Hepatocyte (in vitro differentiated cells): ENCODE measurements around the gene PLPP4. TPM values are rescaled to one million over a fixed set of nuclear protein-coding genes. Genes with fewer than 3 reads are reported as not detected.

Experiments used
- DNase-seq: peaks from one replicate; pipeline ENCODE4 v3.0.0-alpha.2; 2016; ENCODE audit warnings: low spot score
- H2AFZ ChIP-seq: fragments of 200-600 bp; sonication (generic); 2 replicates; pipeline ENCODE4 v1.6.0; 2016; ENCODE audit warnings: antibody characterized with exemption, mild to moderate bottlenecking
- H3K27ac ChIP-seq: fragments of 200-600 bp; sonication (generic); 2 replicates; pipeline ENCODE4 v1.5.1; 2016; ENCODE audit warnings: mild to moderate bottlenecking
- H3K27me3 ChIP-seq: fragments of 200-600 bp; sonication (generic); 2 replicates; pipeline ENCODE4 v1.6.1; 2016
- H3K36me3 ChIP-seq: fragments of 200-600 bp; sonication (generic); replicated peaks from 2 replicates; pipeline ENCODE4 v1.5.1; 2016; ENCODE audit warnings: low read depth; ENCODE audit not compliant: insufficient read depth
- H3K4me1 ChIP-seq: fragments of 200-600 bp; sonication (generic); 2 replicates; pipeline ENCODE4 v1.5.1; 2016; ENCODE audit warnings: mild to moderate bottlenecking, moderate library complexity; ENCODE audit not compliant: insufficient read depth
- H3K4me2 ChIP-seq: fragments of 200-600 bp; sonication (generic); 2 replicates; pipeline ENCODE4 v1.6.0; 2016
- H3K4me3 ChIP-seq: fragments of 200-600 bp; sonication (generic); 2 replicates; pipeline ENCODE4 v1.5.1; 2016; ENCODE audit warnings: mild to moderate bottlenecking
- H3K79me2 ChIP-seq: fragments of 200-600 bp; sonication (generic); 2 replicates; pipeline ENCODE4 v1.6.0; 2017; ENCODE audit warnings: mild to moderate bottlenecking
- H3K9me2 ChIP-seq: fragments of 200-600 bp; sonication (generic); replicated peaks from 2 replicates; pipeline ENCODE4 v1.6.0; 2017; ENCODE audit warnings: mild to moderate bottlenecking; ENCODE audit not compliant: insufficient read depth
- H3K9me3 ChIP-seq: fragments of 200-600 bp; sonication (generic); 2 replicates; pipeline ENCODE4 v1.5.1; 2016; ENCODE audit warnings: low read depth, mild to moderate bottlenecking
- H4K20me1 ChIP-seq: fragments of 200-600 bp; sonication (generic); 2 replicates; pipeline ENCODE4 v1.6.0; 2016; ENCODE audit warnings: mild to moderate bottlenecking; ENCODE audit not compliant: insufficient read depth, poor library complexity, severe bottlenecking
- CTCF ChIP-seq: fragments of 200-600 bp; sonication (generic); IDR thresholded peaks from 2 replicates; pipeline ENCODE4 v1.5.1; 2016; ENCODE audit warnings: antibody characterized with exemption, mild to moderate bottlenecking; ENCODE audit not compliant: poor library complexity
- EZH2 ChIP-seq: fragments of 200-600 bp; sonication (generic); IDR thresholded peaks from 2 replicates; pipeline ENCODE4 v1.6.1; 2016; ENCODE audit warnings: antibody characterized with exemption, mild to moderate bottlenecking, borderline replicate concordance
- EZH2phosphoT487 ChIP-seq: fragments of 200-600 bp; sonication (generic); IDR thresholded peaks from one replicate; pipeline ENCODE4 v1.6.1; 2018; ENCODE audit warnings: antibody characterized with exemption, mild to moderate bottlenecking, low read depth, moderate library complexity; ENCODE audit not compliant: unreplicated experiment, severe bottlenecking
- WGBS: methylation state at CpG from one replicate; pipeline ENCODE4 v1.1.6; 2016; ENCODE audit warnings: low lambda C conversion rate; ENCODE audit errors: missing lambda C conversion rate; 5-methylcytosine and 5-hydroxymethylcytosine counted together
- polyA plus RNA-seq: library from polyadenylated mRNA; unstranded; fragments of >200 nt; fragmentation: Nextera tagmentation; extraction: Ambion mirVana; gene quantifications from 2 replicates; pipeline ENCODE4 v1.2.1, GENCODE V29; 2016
- total RNA-seq: library from RNA; depleted of rRNA; stranded (reverse); fragments of >200 nt; gene quantifications from 2 replicates; pipeline ENCODE4 v1.2.3, GENCODE V29; 2014

Gene PLPP4
- total and polyA plus RNA-seq, 2 experiments from 2014 or later, result 3.4 to 10.8 TPM

- Histone ChIP-seq H3K4me3 (no peak overlapping the region), H3K4me2 (no peak overlapping the region), H3K9me3 (no peaks in the 10 kb centered on the region), H3K79me2 (no peaks in the 10 kb centered on the region), H3K4me1 (no peaks in the 10 kb centered on the region), H2AFZ (no peak overlapping the region), H3K27ac (no peak overlapping the region), H3K27me3 (no peaks in the 10 kb centered on the region), H3K9me2 (no peaks in the 10 kb centered on the region), H4K20me1 (no peaks in the 10 kb centered on the region), H3K36me3 (no peaks in the 10 kb centered on the region)
- DNase-seq, result no peak
- WGBS, result 71% methylated on average over 3 of the region's 3 CpGs
- TF ChIP-seq CTCF (no peak), EZH2phosphoT487 (no peak), EZH2 (no peak)
Measured at GRCh38 chr10:120605410-120605809, 148.4 kb downstream of the PLPP4 start.

- H3K9me3 ChIP-seq, result no peaks in the 10 kb centered on the region
- H3K9me2 ChIP-seq, result no peaks in the 10 kb centered on the region
- H2AFZ ChIP-seq, result no peak overlapping the region
- no peaks in the 10 kb centered on the region for H3K79me2 ChIP-seq
- H3K36me3 ChIP-seq, result no peaks in the 10 kb centered on the region
- DNase-seq, result no peak
- no peak for TF ChIP-seq CTCF
- TF ChIP-seq EZH2, result no peak
- no peak for TF ChIP-seq EZH2phosphoT487
- no peaks in the 10 kb centered on the region for H3K4me1 ChIP-seq
- no peak overlapping the region for H3K27ac ChIP-seq
- H3K4me3 ChIP-seq, result no peak overlapping the region
- no peaks in the 10 kb centered on the region for H3K27me3 ChIP-seq
- H4K20me1 ChIP-seq, result no peaks in the 10 kb centered on the region
- WGBS, result 87% methylated on average over 5 of the region's 5 CpGs
- H3K4me2 ChIP-seq, result no peak overlapping the region
Measured at GRCh38 chr10:120606051-120606764, 149.2 kb downstream of the PLPP4 start.

GRCh38 chr10:120607016-120607709 is 150.1 kb downstream of the PLPP4 start:
- Histone ChIP-seq H3K36me3 (no peaks in the 10 kb centered on the region), H3K4me1 (no peaks in the 10 kb centered on the region), H3K79me2 (no peaks in the 10 kb centered on the region), H4K20me1 (no peaks in the 10 kb centered on the region), H3K9me2 (no peaks in the 10 kb centered on the region), H3K27ac (no peak overlapping the region), H3K9me3 (no peaks in the 10 kb centered on the region), H3K4me2 (no peak overlapping the region), H3K27me3 (no peaks in the 10 kb centered on the region), H3K4me3 (no peak overlapping the region), H2AFZ (no peak overlapping the region)
- WGBS, result 89% methylated on average over 2 of the region's 2 CpGs
- DNase-seq, result no peak
- TF ChIP-seq CTCF, result no peak
